Suprapubic skin (tissue), 4 donors: ENCODE data around the gene CSPG5. TPM values are rescaled to one million over a fixed set of nuclear protein-coding genes. Genes with fewer than 3 reads are reported as not detected.

ENCODE experiments used
- DNase-seq, 2 donors: peaks; one replicate each; pipeline ENCODE4 v3.0.0-alpha.2; 2019; ENCODE audit warnings: low spot score in 2 of 2
- H3K27ac ChIP-seq: fragments of 200-600 bp; sonication (generic); one replicate; pipeline ENCODE4 v1.5.1; 2019
- H3K27me3 ChIP-seq: fragments of 200-600 bp; sonication (generic); one replicate; pipeline ENCODE4 v1.5.1; 2019
- H3K36me3 ChIP-seq: fragments of 200-600 bp; sonication (generic); one replicate; pipeline ENCODE4 v1.5.1; 2019
- H3K4me1 ChIP-seq: fragments of 200-600 bp; sonication (generic); one replicate; pipeline ENCODE4 v1.5.1; 2019
- H3K4me3 ChIP-seq: fragments of 200-600 bp; sonication (generic); one replicate; pipeline ENCODE4 v1.5.1; 2019; ENCODE audit warnings: mild to moderate bottlenecking
- H3K9me3 ChIP-seq: fragments of 200-600 bp; sonication (generic); one replicate; pipeline ENCODE4 v1.5.1; 2019
- CTCF ChIP-seq, 2 donors: fragments of 200-600 bp in 1 of 2; fragments of 450-650 bp in 1 of 2; sonication (generic) in 1 of 2; IDR thresholded peaks; one replicate each; pipeline ENCODE4 v1.5.1; 2016 to 2019; ENCODE audit warnings: antibody characterized with exemption in 2 of 2, mild to moderate bottlenecking in 1 of 2, moderate library complexity in 1 of 2
- EP300 ChIP-seq: sonication (generic); formaldehyde crosslinking; IDR thresholded peaks from one replicate; pipeline ENCODE4 v1.6.1; 2017; ENCODE audit warnings: antibody characterized with exemption
- POLR2A ChIP-seq, 2 donors: fragments of 450-650 bp; IDR thresholded peaks; one replicate each; pipeline ENCODE4 v1.6.1; 2017; ENCODE audit warnings: antibody characterized with exemption in 2 of 2, mild to moderate bottlenecking in 2 of 2, moderate library complexity in 2 of 2
- POLR2AphosphoS5 ChIP-seq, 3 donors: sonication (generic); formaldehyde crosslinking; IDR thresholded peaks; one replicate each; pipeline ENCODE4 v1.6.1; 2017; ENCODE audit warnings: antibody characterized with exemption in 3 of 3
- WGBS: methylation state at CpG from one replicate; pipeline ENCODE4 v1.1.5; 2018; 5-methylcytosine and 5-hydroxymethylcytosine counted together
- total RNA-seq, 4 donors: library from RNA; depleted of rRNA; stranded (reverse); fragments of >200 nt; gene quantifications; one replicate each; pipeline ENCODE4 v1.1.0, GENCODE V29; 2016

Gene CSPG5
- total RNA-seq, 4 donors from 2014 or later: 2.3 to 2.7 (median 2.4) TPM; not detected in 1

- H3K9me3 ChIP-seq: no peaks in the 10 kb centered on the region
- no peaks in the 10 kb centered on the region for H3K36me3 ChIP-seq
- no peaks in the 10 kb centered on the region for H3K4me1 ChIP-seq
- no peak for TF ChIP-seq EP300
- no peak for TF ChIP-seq POLR2AphosphoS5 (IDR thresholded peaks at IDR 0.05)
- no peak for TF ChIP-seq CTCF (IDR thresholded peaks at IDR 0.05)
- TF ChIP-seq POLR2A (IDR thresholded peaks at IDR 0.05): no peak
- peaks cover under 1% of the 10 kb centered on the region for H3K27me3 ChIP-seq
- no peak overlapping the region for H3K4me3 ChIP-seq
- no peak for DNase-seq
- no peak overlapping the region for H3K27ac ChIP-seq
- WGBS: 76% methylated on average over 9 of the region's 10 CpGs
These were observed 7.1 kb downstream of the CSPG5 start for GRCh38 chr3:47571391-47572175.

GRCh38 chr3:47568901-47569300 is 9.8 kb downstream of the CSPG5 start:
- Histone ChIP-seq H3K27ac (no peak overlapping the region), H3K4me1 (no peaks in the 10 kb centered on the region), H3K9me3 (no peaks in the 10 kb centered on the region), H3K36me3 (no peaks in the 10 kb centered on the region), H3K4me3 (no peak overlapping the region), H3K27me3 (no peaks in the 10 kb centered on the region)
- no peak for DNase-seq
- no peak for TF ChIP-seq EP300
- no peak for TF ChIP-seq POLR2A (IDR thresholded peaks at IDR 0.05)
- TF ChIP-seq CTCF (IDR thresholded peaks at IDR 0.05): no peak
- no peak for TF ChIP-seq POLR2AphosphoS5 (IDR thresholded peaks at IDR 0.05)
- WGBS: 94% methylated on average over 6 of the region's 6 CpGs

- 84% methylated on average over 4 of the region's 4 CpGs for WGBS
- TF ChIP-seq CTCF (IDR thresholded peaks at IDR 0.05): no peak
- TF ChIP-seq EP300: no peak
- TF ChIP-seq POLR2A (IDR thresholded peaks at IDR 0.05): no peak
- Histone ChIP-seq H3K27me3 (no peaks in the 10 kb centered on the region), H3K36me3 (no peaks in the 10 kb centered on the region), H3K4me1 (no peaks in the 10 kb centered on the region), H3K9me3 (no peaks in the 10 kb centered on the region), H3K27ac (no peak overlapping the region), H3K4me3 (no peak overlapping the region)
- no peak for DNase-seq
These were observed 11.5 kb downstream of the CSPG5 start for GRCh38 chr3:47567149-47567548.

- WGBS: 93% methylated on average over 3 of the region's 9 CpGs
- no peaks in the 10 kb centered on the region for H3K4me1 ChIP-seq
- DNase-seq: no peak
- no peaks in the 10 kb centered on the region for H3K27me3 ChIP-seq
- no peak overlapping the region for H3K27ac ChIP-seq
- no peaks in the 10 kb centered on the region for H3K9me3 ChIP-seq
- H3K4me3 ChIP-seq: no peak overlapping the region
- TF ChIP-seq POLR2AphosphoS5 (IDR thresholded peaks at IDR 0.05) (no peak), POLR2A (IDR thresholded peaks at IDR 0.05) (no peak), CTCF (IDR thresholded peaks at IDR 0.05) (no peak), EP300 (no peak)
- no peaks in the 10 kb centered on the region for H3K36me3 ChIP-seq
These were observed 12.0 kb downstream of the CSPG5 start for GRCh38 chr3:47566667-47567066.

GRCh38 chr3:47565734-47566550 is 12.7 kb downstream of the CSPG5 start:
- H3K27me3 ChIP-seq: no peaks in the 10 kb centered on the region
- WGBS: 78% methylated on average over 19 of the region's 19 CpGs
- no peaks in the 10 kb centered on the region for H3K9me3 ChIP-seq
- H3K27ac ChIP-seq: no peak overlapping the region
- DNase-seq: no peak
- H3K4me1 ChIP-seq: no peaks in the 10 kb centered on the region
- no peaks in the 10 kb centered on the region for H3K36me3 ChIP-seq
- TF ChIP-seq CTCF (IDR thresholded peaks at IDR 0.05) (no peak), POLR2AphosphoS5 (IDR thresholded peaks at IDR 0.05) (no peak), POLR2A (IDR thresholded peaks at IDR 0.05) (no peak), EP300 (no peak)
- H3K4me3 ChIP-seq: no peak overlapping the region
